ENCODE data around the gene DOCK11. TPM values are rescaled to one million over a fixed set of nuclear protein-coding genes. Genes with fewer than 3 reads are reported as not detected.

DOCK11 gene
- total RNA-seq, result 10 to 100 TPM; 36.0 to 50.0 (median 41.1) TPM

DNA sequence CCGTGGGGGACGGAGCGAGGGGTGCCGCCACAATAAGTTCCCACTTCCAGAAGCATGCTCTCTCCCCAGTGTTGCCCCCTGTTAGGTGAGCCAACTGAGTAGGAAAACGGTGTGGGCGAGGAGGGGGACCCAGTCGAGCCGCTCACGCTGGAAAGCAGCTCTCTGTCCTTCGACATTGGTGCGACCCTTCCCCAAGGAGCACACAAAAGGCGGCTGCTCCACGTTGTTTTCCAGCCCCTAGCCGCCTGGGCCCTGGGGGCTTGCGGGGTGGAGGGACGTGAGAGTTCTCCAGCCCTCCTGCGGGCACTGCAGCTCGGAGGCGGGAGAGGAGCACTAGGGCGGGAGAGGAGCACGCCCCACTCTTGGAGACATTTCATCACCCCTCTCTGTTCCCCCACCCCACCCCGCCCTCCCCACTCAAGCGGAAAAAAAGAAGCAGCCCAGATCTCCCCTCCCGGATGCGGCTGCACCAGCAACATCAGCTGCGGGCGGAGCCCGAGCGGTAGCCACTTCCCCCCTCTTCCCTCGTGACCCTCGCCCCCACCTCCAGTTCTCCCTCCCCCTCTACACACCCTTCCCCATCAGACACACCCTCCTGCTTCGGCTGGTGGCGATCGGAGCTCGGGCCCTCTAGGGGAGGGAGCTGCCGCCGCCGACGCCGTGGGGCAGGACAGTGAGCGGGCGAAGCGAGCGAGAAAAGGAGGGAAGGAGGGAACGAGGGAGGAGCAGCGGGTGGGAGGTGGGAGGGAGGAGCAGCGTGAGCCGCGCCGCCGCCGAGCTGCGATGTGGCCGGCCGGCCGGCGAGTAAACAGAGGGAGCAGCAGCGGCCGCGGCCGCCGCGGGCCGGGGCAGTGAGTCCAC lies at the start of gene DOCK11:
Gene DOCK11, plus strand, starts transcription at position 755 of the 861 bp plus-strand sequence. CDS start 157 bp downstream, outside the sequence.
- Histone ChIP-seq H3K4me3 (replicated peaks in 1 of 3) (peak within 1 kb of the TSS; percentile 14 to 69 (median 33)), H3K36me3 (no peaks in the 10 kb centered on the region), H3K4me1 (peaks cover 5 to 8% of the 10 kb centered on the region in 2 donors), H3K27ac (peak within 1 kb of the TSS; percentile 60 to 76 (median 74)), H3K9me3 (no peaks in the 10 kb centered on the region), H3K27me3 (no peaks in the 10 kb centered on the region)
- WGBS, 2 donors, result no CpG with 5 or more reads among the region's 64 CpGs
- intact Hi-C loops (cut with DNase I), result no loop called here
- DNase-seq, result peak; percentile 81 to 82
- TF ChIP-seq POLR2A (IDR thresholded peaks at IDR 0.05), result peak in 1 of 2 donors; percentile 77
- no peak for TF ChIP-seq CTCF (IDR thresholded peaks at IDR 0.05)

GRCh38 chrX:118448273-118448783 lies 47.3 kb upstream of the DOCK11 start:
- Histone ChIP-seq H3K4me1 (no peaks in the 10 kb centered on the region), H3K27ac (no peak overlapping the region), H3K27me3 (no peaks in the 10 kb centered on the region), H3K36me3 (no peaks in the 10 kb centered on the region), H3K9me3 (no peaks in the 10 kb centered on the region), H3K4me3 (replicated peaks in 1 of 3) (no peak overlapping the region)
- intact Hi-C loops (cut with DNase I), result no loop called here
- no peak for DNase-seq
- no peak for TF ChIP-seq POLR2A (IDR thresholded peaks at IDR 0.05)
- TF ChIP-seq CTCF (IDR thresholded peaks at IDR 0.05), result no peak
- 86% methylated on average over 3 of the region's 3 CpGs for WGBS, 2 donors

- TF ChIP-seq CTCF (IDR thresholded peaks at IDR 0.05) (no peak), POLR2A (IDR thresholded peaks at IDR 0.05) (no peak)
- Histone ChIP-seq H3K36me3 (no peaks in the 10 kb centered on the region), H3K9me3 (no peaks in the 10 kb centered on the region), H3K4me1 (no peaks in the 10 kb centered on the region), H3K27ac (no peak overlapping the region), H3K4me3 (replicated peaks in 1 of 3) (no peak overlapping the region), H3K27me3 (no peaks in the 10 kb centered on the region)
- WGBS, 2 donors, result 77 to 81% methylated on average over 3 of the region's 3 CpGs
- no peak for DNase-seq
- intact Hi-C loops (cut with DNase I), result no loop called here
Measured at GRCh38 chrX:118455013-118455412, 40.6 kb upstream of the DOCK11 start.

- intact Hi-C loops (cut with DNase I), result no loop called here
- no peaks in the 10 kb centered on the region for H3K4me1 ChIP-seq
- no peak overlapping the region for H3K27ac ChIP-seq
- peak in 5 of 6 experiments; percentile 31 to 68 (median 50) for TF ChIP-seq CTCF (IDR thresholded peaks at IDR 0.05)
- TF ChIP-seq POLR2A (IDR thresholded peaks at IDR 0.05), result no peak
- no peaks in the 10 kb centered on the region for H3K36me3 ChIP-seq
- no peaks in the 10 kb centered on the region for H3K27me3 ChIP-seq
- 2 to 7% methylated on average over 4 of the region's 4 CpGs for WGBS, 2 donors
- no peaks in the 10 kb centered on the region for H3K9me3 ChIP-seq
- H3K4me3 ChIP-seq (replicated peaks in 1 of 3), result no peak overlapping the region
- DNase-seq, result no peak
Measured at GRCh38 chrX:118459494-118459893, 36.1 kb upstream of the DOCK11 start.

DNA sequence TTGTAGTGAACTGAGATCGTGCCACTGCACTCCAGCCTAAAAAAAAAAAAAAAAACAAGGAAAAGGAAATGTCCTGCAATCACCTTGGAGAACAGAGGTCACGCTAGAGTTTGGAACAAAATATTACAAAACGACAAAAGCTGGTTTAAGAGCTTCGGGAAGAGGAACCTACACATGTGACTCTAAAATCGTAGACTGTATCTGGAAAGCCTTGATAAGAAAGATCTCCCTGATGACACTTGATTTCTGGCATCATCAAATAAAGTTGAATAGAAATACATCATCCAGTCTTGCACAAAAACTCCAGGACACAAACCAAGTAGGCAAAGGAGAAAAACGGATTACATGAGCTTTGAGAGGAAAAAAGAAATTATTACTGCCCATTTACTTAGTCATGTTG lies 31.1 kb upstream of the DOCK11 start:
- Histone ChIP-seq H3K27me3 (no peaks in the 10 kb centered on the region), H3K4me1 (no peaks in the 10 kb centered on the region), H3K27ac (no peak overlapping the region), H3K36me3 (no peaks in the 10 kb centered on the region), H3K9me3 (no peaks in the 10 kb centered on the region), H3K4me3 (replicated peaks in 1 of 3) (no peak overlapping the region)
- 72 to 82% methylated on average over 6 of the region's 6 CpGs for WGBS, 2 donors
- TF ChIP-seq CTCF (IDR thresholded peaks at IDR 0.05) (no peak), POLR2A (IDR thresholded peaks at IDR 0.05) (no peak)
- intact Hi-C loops (cut with DNase I), result loop anchor here (5.0 kb wide), 1 partner anchor 138 kb away; no protein-coding TSS in a partner anchor
- no peak for DNase-seq
